Measurements from ENCODE around the gene CTNNA3.

- TF ChIP-seq CTCF (IDR thresholded peaks at IDR 0.05) (no peak), POLR2A (IDR thresholded peaks at IDR 0.05) (no peak)
These were observed 1066.0 kb downstream of the CTNNA3 start for GRCh38 chr10:66629996-66630395.

Measured in right lobe of liver (tissue), 4 donors.